IMR-90 (cell line): ENCODE measurements around the gene EPS8. TPM values are rescaled to one million over a fixed set of nuclear protein-coding genes. Genes with fewer than 3 reads are reported as not detected.

Experiments
- ATAC-seq: fragments of 200-7000 bp; cut with Tn5 transposase; 2 replicates; pipeline ENCODE4 v1.9.1; 2020; ENCODE audit warnings: low read depth, mild to moderate bottlenecking, moderate library complexity
- BruUV-seq: library from RNA; stranded (reverse); fragments of 400-500 nt; replicated peaks from 2 replicates; lab custom pipeline; 2021; lab: Mats Ljungman, UMichigan
- CTCF ChIA-PET: fragments of 300-600 bp; formaldehyde crosslinking; extraction: SDS; loops from one replicate; lab custom pipeline; 2021; ENCODE audit warnings: antibody characterized with exemption; lab: Yijun Ruan, JAX
- POLR2A ChIA-PET: fragments of 300-600 bp; sonication (Branson Sonifier 250); formaldehyde crosslinking; loops from one replicate; lab custom pipeline; 2022; ENCODE audit warnings: antibody characterized with exemption; ENCODE audit not compliant: unreplicated experiment; lab: Charles Lee
- DNase-seq: peaks from one replicate; pipeline ENCODE4 v3.0.0; 2013
- H2AFZ ChIP-seq: replicated peaks from 2 replicates; pipeline ENCODE3; 2013; ENCODE audit warnings: low read length, mild to moderate bottlenecking; ENCODE audit not compliant: poor library complexity
- H2AK5ac ChIP-seq: 2 replicates; pipeline ENCODE4 v1.6.1; 2013; ENCODE audit warnings: low read depth, low read length, inconsistent platforms
- H2AK9ac ChIP-seq: replicated peaks from 2 replicates; pipeline ENCODE3; 2013; ENCODE audit warnings: mild to moderate bottlenecking, low read depth, low read length, moderate library complexity; ENCODE audit not compliant: poor library complexity
- H2BK120ac ChIP-seq: 2 replicates; pipeline ENCODE4 v1.6.1; 2013; ENCODE audit warnings: low read depth, low read length, inconsistent platforms
- H2BK15ac ChIP-seq: 3 replicates; pipeline ENCODE4 v1.6.1; 2013; ENCODE audit warnings: low read depth, low read length, inconsistent platforms
- H2BK20ac ChIP-seq: 2 replicates; pipeline ENCODE4 v1.6.1; 2013; ENCODE audit warnings: low read depth, mild to moderate bottlenecking, inconsistent platforms, low read length, moderate library complexity
- H2BK5ac ChIP-seq: 2 replicates; pipeline ENCODE4 v1.6.1; 2013; ENCODE audit warnings: mild to moderate bottlenecking, low read depth, low read length, inconsistent platforms; ENCODE audit not compliant: poor library complexity, severe bottlenecking
- H3K14ac ChIP-seq: replicated peaks from 2 replicates; pipeline ENCODE4 v1.6.1; 2013; ENCODE audit warnings: low read depth, low read length, inconsistent platforms
- H3K18ac ChIP-seq: 2 replicates; pipeline ENCODE4 v1.6.1; 2013; ENCODE audit warnings: low read depth, low read length, control low read depth
- H3K23ac ChIP-seq: 2 replicates; pipeline ENCODE4 v1.6.1; 2013; ENCODE audit warnings: low read depth, low read length, inconsistent platforms
- H3K27ac ChIP-seq: 2 replicates; pipeline ENCODE4 v1.5.1; 2013; ENCODE audit warnings: mild to moderate bottlenecking, control low read depth, low read length; ENCODE audit not compliant: insufficient read depth
- H3K27me3 ChIP-seq: 2 replicates; pipeline ENCODE4 v1.6.1; 2013; ENCODE audit warnings: low read length; ENCODE audit not compliant: control insufficient read depth, insufficient read depth
- H3K36me3 ChIP-seq: 2 replicates; pipeline ENCODE4 v1.6.1; 2013; ENCODE audit warnings: low read length, mixed read lengths; ENCODE audit not compliant: control insufficient read depth, insufficient read depth
- H3K4ac ChIP-seq: 2 replicates; pipeline ENCODE4 v1.6.1; 2013; ENCODE audit warnings: low read depth, low read length, inconsistent platforms
- H3K4me1 ChIP-seq: 2 replicates; pipeline ENCODE4 v1.6.1; 2013; ENCODE audit warnings: low read length, mixed read lengths; ENCODE audit not compliant: control insufficient read depth, insufficient read depth
- H3K4me2 ChIP-seq: 2 replicates; pipeline ENCODE4 v1.6.1; 2013; ENCODE audit warnings: low read depth, mild to moderate bottlenecking, control low read depth, low read length, moderate library complexity
- H3K4me3 ChIP-seq: 2 replicates; pipeline ENCODE4 v1.5.1; 2013; ENCODE audit warnings: low read depth, mild to moderate bottlenecking, control low read depth, low read length, moderate library complexity; ENCODE audit not compliant: insufficient read depth
- H3K56ac ChIP-seq: 2 replicates; pipeline ENCODE4 v1.6.1; 2013; ENCODE audit warnings: low read length, inconsistent platforms; ENCODE audit not compliant: insufficient read depth; ENCODE audit errors: extremely low read depth
- H3K79me1 ChIP-seq, 2 experiments: 2 replicates each; pipeline ENCODE4 v1.6.1; 2013; ENCODE audit warnings: low read length in 2 of 2, inconsistent platforms in 1 of 2, low read depth in 1 of 2
- H3K9ac ChIP-seq: 2 replicates; pipeline ENCODE4 v1.6.1; 2013; ENCODE audit warnings: low read depth, low read length, control low read depth
- H3K9me1 ChIP-seq: 2 replicates; pipeline ENCODE4 v1.6.1; 2013; ENCODE audit warnings: low read length, inconsistent platforms; ENCODE audit not compliant: insufficient read depth
- H3K9me3 ChIP-seq: 2 replicates; pipeline ENCODE4 v1.6.1; 2013; ENCODE audit warnings: low read length; ENCODE audit not compliant: control insufficient read depth, insufficient read depth
- H4K20me1 ChIP-seq: 2 replicates; pipeline ENCODE4 v1.6.1; 2013; ENCODE audit warnings: low read length, inconsistent platforms; ENCODE audit not compliant: insufficient read depth
- H4K5ac ChIP-seq: 2 replicates; pipeline ENCODE4 v1.6.1; 2013; ENCODE audit warnings: mild to moderate bottlenecking, low read depth, low read length, control low read depth
- H4K8ac ChIP-seq, 2 experiments: 2 replicates each; pipeline ENCODE4 v1.6.1; 2013; ENCODE audit warnings: low read depth in 2 of 2, low read length in 2 of 2, control low read depth in 1 of 2, inconsistent platforms in 1 of 2
- H4K91ac ChIP-seq: 2 replicates; pipeline ENCODE4 v1.6.1; 2013; ENCODE audit warnings: low read depth, low read length, inconsistent platforms; ENCODE audit not compliant: insufficient read depth
- FOS ChIP-seq: fragments of 150-350 bp; IDR thresholded peaks from 2 replicates; pipeline ENCODE4 v1.6.1; 2016; ENCODE audit warnings: low read depth, low read length
- MAFK ChIP-seq: IDR thresholded peaks from 2 replicates; pipeline ENCODE4 v1.6.1; 2012; ENCODE audit warnings: low read depth, low read length, improper control_type of control experiment
- NFE2L2 ChIP-seq: fragments of 150-350 bp; IDR thresholded peaks from 2 replicates; pipeline ENCODE4 v1.6.1; 2016; ENCODE audit warnings: low read depth, mild to moderate bottlenecking, low read length
- RAD21 ChIP-seq: IDR thresholded peaks from 2 replicates; pipeline ENCODE4 v1.6.1; 2012; ENCODE audit warnings: low read length, improper control_type of control experiment
- RFX5 ChIP-seq: IDR thresholded peaks from 2 replicates; pipeline ENCODE4 v1.8.0; 2012; ENCODE audit warnings: low read depth, mild to moderate bottlenecking, low read length, moderate library complexity
- WGBS, 2 experiments: methylation state at CpG; one replicate each; pipeline versions ENCODE4 v1.1.5 to v1.1.7; 2013; ENCODE audit warnings: missing lambda C conversion rate in 2 of 2; ENCODE audit not compliant: insufficient read length in 1 of 2; ENCODE audit errors: extremely low coverage in 2 of 2; 5-methylcytosine and 5-hydroxymethylcytosine counted together
- dilution Hi-C: fragments of 300-500 bp; cut with HindIII; formaldehyde crosslinking; loops from one replicate; pipeline ENCODE4 v1.14.3; 2018; ENCODE audit warnings: low sequenced_read_pairs; ENCODE audit not compliant: unreplicated experiment
- in situ Hi-C: fragments of 300-500 bp; cut with MboI; formaldehyde crosslinking; loops from 3 replicates; pipeline ENCODE4 v1.14.3; 2019; ENCODE audit warnings: low sequenced_read_pairs, inconsistent platforms, mixed read lengths
- intact Hi-C: fragments of 100-400 bp; cut with micrococcal nuclease; formaldehyde crosslinking; loops from 2 replicates; pipeline ENCODE4 v1.10.0; 2022
- polyA plus RNA-seq, 3 experiments: library from polyadenylated mRNA; depleted of rRNA; stranded (reverse); fragments of >200 nt; gene quantifications; 2 replicates each; pipeline ENCODE4 v1.2.3, GENCODE V29; 2012; ENCODE audit warnings: low replicate concordance in 1 of 3
- total RNA-seq: library from RNA; depleted of rRNA; stranded (reverse); fragments of >200 nt; gene quantifications from 2 replicates; pipeline ENCODE4 v1.2.3, GENCODE V29; 2012
- TF ChIP-seq, protein P1 (sequence below): fragments of 150-350 bp; IDR thresholded peaks from 2 replicates; pipeline ENCODE4 v1.6.1; 2016; ENCODE audit warnings: low read depth, mild to moderate bottlenecking, low read length, moderate library complexity, borderline replicate concordance

EPS8 gene
- total and polyA plus RNA-seq, 2 of the 4 experiments (the other 2 are of a cell fraction) = 45.1 to 104 TPM

DNA sequence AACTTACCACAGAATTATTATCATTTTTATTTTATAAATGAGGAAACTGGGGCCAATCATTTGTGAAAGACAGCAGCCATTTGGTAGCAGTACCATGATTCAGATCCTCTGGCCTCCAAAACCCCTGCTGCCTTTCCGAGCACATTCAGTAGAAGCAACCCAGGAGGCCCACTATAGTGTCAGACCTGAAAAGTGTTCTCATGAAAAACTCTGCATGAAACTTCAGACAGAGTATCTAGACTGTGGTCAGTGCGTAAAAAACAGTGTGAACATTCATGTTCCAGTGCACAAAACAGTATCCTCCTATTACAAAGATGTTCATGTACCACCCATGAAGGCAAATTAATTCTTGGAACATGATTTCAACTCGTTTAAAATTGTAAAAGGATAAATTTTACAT lies 112.0 kb downstream of the EPS8 start:
- dilution Hi-C loops (no loop called here), intact Hi-C loops (no loop called here), in situ Hi-C loops (no loop called here)
- no TSS peak for BruUV-seq
- Histone ChIP-seq H3K9ac (no peak overlapping the region), H2BK20ac (0 out of 2 replicates have a peak overlapping the region, but pooled peaks have one; percentile 33), H3K4me1 (peaks cover 13% of the 10 kb centered on the region; the same call in 1 of the 2 replicates), H3K79me1 (peaks cover 2 to 32% of the 10 kb centered on the region in 2 experiments; a peak in 2 of 4 replicates), H3K4me2 (no peak overlapping the region), H2BK15ac (no peak overlapping the region; the same call in 2 of the 3 replicates), H3K56ac (no peak overlapping the region), H4K20me1 (no peaks in the 10 kb centered on the region; the same call in 1 of the 2 replicates), H4K8ac (no peak overlapping the region; a peak in 1 of 4 replicates), H2AK9ac (no peak overlapping the region), H3K9me1 (no peaks in the 10 kb centered on the region; the same call in 1 of the 2 replicates), H4K91ac (no peak overlapping the region), H3K9me3 (no peaks in the 10 kb centered on the region), H3K4me3 (no peak overlapping the region), H2BK120ac (no peak overlapping the region), H2BK5ac (no peak overlapping the region), H3K23ac (no peak overlapping the region), H3K18ac (0 out of 2 replicates have a peak overlapping the region, but pooled peaks have one; percentile 23), H4K5ac (peak overlapping the region; percentile 42; the same call in 1 of the 2 replicates), H2AFZ (no peak overlapping the region), H2AK5ac (no peak overlapping the region), H3K27me3 (no peaks in the 10 kb centered on the region), H3K4ac (peak overlapping the region; percentile 19; the same call in 1 of the 2 replicates), H3K36me3 (no peaks in the 10 kb centered on the region), H3K14ac (0 out of 2 replicates have a peak overlapping the region, but pooled peaks have one; percentile 50), H3K27ac (no peak overlapping the region)
- 80% methylated on average over 1 of the region's 3 CpGs; no CpG with 5 or more reads in 1 of the 2 experiments for WGBS, 2 experiments
- TF ChIP-seq RAD21 (no peak), FOS (no peak), RFX5 (no peak), NFE2L2 (no peak), MAFK (no peak)
- TF ChIP-seq, protein P1, sequence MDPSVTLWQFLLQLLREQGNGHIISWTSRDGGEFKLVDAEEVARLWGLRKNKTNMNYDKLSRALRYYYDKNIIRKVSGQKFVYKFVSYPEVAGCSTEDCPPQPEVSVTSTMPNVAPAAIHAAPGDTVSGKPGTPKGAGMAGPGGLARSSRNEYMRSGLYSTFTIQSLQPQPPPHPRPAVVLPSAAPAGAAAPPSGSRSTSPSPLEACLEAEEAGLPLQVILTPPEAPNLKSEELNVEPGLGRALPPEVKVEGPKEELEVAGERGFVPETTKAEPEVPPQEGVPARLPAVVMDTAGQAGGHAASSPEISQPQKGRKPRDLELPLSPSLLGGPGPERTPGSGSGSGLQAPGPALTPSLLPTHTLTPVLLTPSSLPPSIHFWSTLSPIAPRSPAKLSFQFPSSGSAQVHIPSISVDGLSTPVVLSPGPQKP = no peak
- ChIA-PET POLR2A (no interaction called here), CTCF (no interaction called here)
- DNase-seq (no peak), ATAC-seq (no peak)
